RWPE2 (cell line): ENCODE measurements around the gene TEDC2.

Experiments
- ATAC-seq: fragments of 200-7000 bp; cut with Tn5 transposase; 3 replicates; pipeline ENCODE4 v1.9.1; 2021; ENCODE audit warnings: low read depth
- DNase-seq: peaks from one replicate; pipeline ENCODE4 v3.0.0-alpha.2; 2020; ENCODE audit warnings: low spot score
- H3K27ac ChIP-seq: fragments of 450-650 bp; 2 replicates; pipeline ENCODE4 v1.5.1; 2017; ENCODE audit warnings: mild to moderate bottlenecking; ENCODE audit not compliant: poor library complexity, severe bottlenecking
- H3K27me3 ChIP-seq: fragments of 250-450 bp; sonication (Bioruptor Pico); 2 replicates; pipeline ENCODE4 v1.5.1; 2021; ENCODE audit warnings: mild to moderate bottlenecking, moderate library complexity; ENCODE audit not compliant: insufficient read depth, poor library complexity, severe bottlenecking
- H3K36me3 ChIP-seq: fragments of 250-450 bp; sonication (Bioruptor Pico); 2 replicates; pipeline ENCODE4 v1.5.1; 2020; ENCODE audit warnings: low read depth, mild to moderate bottlenecking, moderate library complexity
- H3K4me1 ChIP-seq: fragments of 250-450 bp; sonication (Bioruptor Pico); 2 replicates; pipeline ENCODE4 v1.5.1; 2021; ENCODE audit warnings: mild to moderate bottlenecking, moderate library complexity; ENCODE audit not compliant: insufficient read depth, poor library complexity, severe bottlenecking
- H3K4me3 ChIP-seq: fragments of 250-450 bp; sonication (Bioruptor Pico); 2 replicates; pipeline ENCODE4 v1.5.1; 2021; ENCODE audit warnings: mild to moderate bottlenecking, moderate library complexity; ENCODE audit not compliant: severe bottlenecking
- H3K9me3 ChIP-seq: fragments of 250-450 bp; sonication (Bioruptor Pico); 2 replicates; pipeline ENCODE4 v1.5.1; 2021; ENCODE audit warnings: mild to moderate bottlenecking, moderate library complexity; ENCODE audit not compliant: severe bottlenecking
- TF ChIP-seq, protein P1 (sequence below): fragments of 450-650 bp; IDR thresholded peaks from one replicate; pipeline ENCODE4 v1.5.1; 2017; ENCODE audit warnings: mild to moderate bottlenecking, moderate library complexity; ENCODE audit not compliant: poor library complexity, severe bottlenecking

Gene TEDC2

DNA sequence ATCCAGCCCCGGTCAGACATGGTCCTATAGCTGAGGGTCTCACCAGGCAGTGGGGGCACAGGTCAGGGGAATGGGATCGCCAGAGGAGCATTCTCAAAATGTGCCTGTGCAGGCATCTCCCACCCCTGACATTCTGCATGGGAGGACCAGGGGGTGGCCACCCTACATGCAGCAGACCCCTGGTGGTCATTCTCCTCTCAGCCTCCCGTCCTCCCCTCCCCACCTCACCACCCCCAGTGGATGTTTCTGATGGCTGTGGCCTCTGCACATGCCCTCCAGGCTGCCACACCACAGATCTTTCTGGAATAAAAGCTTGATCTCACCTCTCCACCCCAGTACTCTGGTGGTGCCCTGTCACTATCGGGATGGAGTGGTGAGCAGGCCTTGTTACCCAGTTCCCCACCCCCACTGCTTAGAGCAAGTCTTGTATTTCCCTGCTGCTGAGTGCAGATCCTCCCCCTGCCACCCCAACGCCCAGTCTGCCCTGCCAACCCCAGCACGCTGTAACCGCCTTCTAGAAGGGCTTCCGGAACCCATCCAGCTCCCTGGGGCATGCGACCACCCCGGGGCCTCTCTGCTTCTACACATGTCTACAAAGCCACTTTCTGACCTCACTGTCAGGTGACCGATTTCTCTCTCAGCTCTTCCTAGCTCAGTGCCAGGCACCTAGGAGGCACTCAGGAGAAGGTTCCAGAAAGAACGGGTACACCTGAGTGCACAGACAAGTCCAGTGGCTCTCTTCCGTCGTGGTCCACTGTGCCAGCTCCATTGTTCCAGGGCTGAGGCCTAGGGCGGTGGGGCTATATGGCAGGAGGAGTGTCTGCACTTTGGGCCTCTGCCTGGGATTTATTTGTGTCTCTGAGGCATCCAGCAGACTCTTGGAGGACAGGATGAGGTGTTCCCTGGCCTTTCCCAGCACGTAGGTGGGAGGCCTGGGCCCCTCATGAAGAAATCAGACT lies 24.3 kb downstream of the TEDC2 start:
- DNase-seq (no peak), ATAC-seq (no peak)
- Histone ChIP-seq H3K4me3 (no peak overlapping the region), H3K27me3 (no peaks in the 10 kb centered on the region), H3K36me3 (no peaks in the 10 kb centered on the region), H3K9me3 (no peaks in the 10 kb centered on the region), H3K27ac (no peak overlapping the region), H3K4me1 (no peaks in the 10 kb centered on the region)
- TF ChIP-seq, protein P1, sequence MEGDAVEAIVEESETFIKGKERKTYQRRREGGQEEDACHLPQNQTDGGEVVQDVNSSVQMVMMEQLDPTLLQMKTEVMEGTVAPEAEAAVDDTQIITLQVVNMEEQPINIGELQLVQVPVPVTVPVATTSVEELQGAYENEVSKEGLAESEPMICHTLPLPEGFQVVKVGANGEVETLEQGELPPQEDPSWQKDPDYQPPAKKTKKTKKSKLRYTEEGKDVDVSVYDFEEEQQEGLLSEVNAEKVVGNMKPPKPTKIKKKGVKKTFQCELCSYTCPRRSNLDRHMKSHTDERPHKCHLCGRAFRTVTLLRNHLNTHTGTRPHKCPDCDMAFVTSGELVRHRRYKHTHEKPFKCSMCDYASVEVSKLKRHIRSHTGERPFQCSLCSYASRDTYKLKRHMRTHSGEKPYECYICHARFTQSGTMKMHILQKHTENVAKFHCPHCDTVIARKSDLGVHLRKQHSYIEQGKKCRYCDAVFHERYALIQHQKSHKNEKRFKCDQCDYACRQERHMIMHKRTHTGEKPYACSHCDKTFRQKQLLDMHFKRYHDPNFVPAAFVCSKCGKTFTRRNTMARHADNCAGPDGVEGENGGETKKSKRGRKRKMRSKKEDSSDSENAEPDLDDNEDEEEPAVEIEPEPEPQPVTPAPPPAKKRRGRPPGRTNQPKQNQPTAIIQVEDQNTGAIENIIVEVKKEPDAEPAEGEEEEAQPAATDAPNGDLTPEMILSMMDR: no peak

GRCh38 chr16:2484898-2485508 lies 25.1 kb downstream of the TEDC2 start:
- H3K4me1 ChIP-seq: no peaks in the 10 kb centered on the region
- DNase-seq (no peak), ATAC-seq (no peak)
- no peaks in the 10 kb centered on the region for H3K27me3 ChIP-seq
- H3K4me3 ChIP-seq: no peak overlapping the region
- H3K27ac ChIP-seq: no peak overlapping the region
- TF ChIP-seq, protein P1: no peak
- H3K9me3 ChIP-seq: no peaks in the 10 kb centered on the region
- H3K36me3 ChIP-seq: no peaks in the 10 kb centered on the region

DNA sequence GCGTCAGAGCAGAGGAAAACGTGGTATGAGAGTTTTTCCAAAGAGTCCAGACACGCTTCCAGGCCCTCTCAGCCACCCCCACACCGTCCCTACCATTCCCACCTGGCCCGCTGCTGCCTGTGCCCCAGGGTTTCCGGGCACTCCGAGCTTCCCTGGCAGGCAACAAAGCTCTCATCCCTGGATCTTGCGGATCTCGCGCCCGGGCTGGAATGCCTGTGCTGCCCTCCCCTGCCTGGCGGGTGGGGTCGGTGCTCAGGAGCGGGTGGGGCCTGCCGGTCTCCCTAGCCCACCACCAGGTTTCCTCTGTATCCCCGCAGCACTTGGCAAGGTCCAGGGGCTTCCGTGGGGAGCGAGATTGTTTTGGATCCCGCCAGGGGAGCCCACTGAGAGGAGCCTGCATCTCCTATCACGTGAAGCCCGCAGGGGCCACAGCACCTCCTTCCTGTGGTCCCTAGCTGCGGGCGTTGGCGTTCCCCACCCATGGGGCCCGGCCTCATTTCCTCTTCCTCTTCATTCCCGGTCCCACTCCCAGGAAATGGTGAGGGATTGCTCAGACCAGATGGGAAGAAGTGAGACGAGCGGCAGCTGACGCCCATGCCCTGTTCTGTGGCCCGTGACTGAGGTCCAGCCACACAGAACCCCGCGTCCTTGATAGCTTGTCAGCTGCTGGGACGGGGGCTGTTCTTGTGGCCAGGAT lies 26.1 kb downstream of the TEDC2 start:
- ATAC-seq (no peak), DNase-seq (no peak)
- TF ChIP-seq, protein P1: no peak
- H3K4me3 ChIP-seq: no peak overlapping the region
- no peaks in the 10 kb centered on the region for H3K4me1 ChIP-seq
- no peaks in the 10 kb centered on the region for H3K36me3 ChIP-seq
- H3K27ac ChIP-seq: no peak overlapping the region
- H3K27me3 ChIP-seq: no peaks in the 10 kb centered on the region
- H3K9me3 ChIP-seq: no peaks in the 10 kb centered on the region

GRCh38 chr16:2486645-2487516 lies 27.0 kb downstream of the TEDC2 start:
- H3K9me3 ChIP-seq: no peaks in the 10 kb centered on the region
- TF ChIP-seq, protein P1: no peak
- H3K27ac ChIP-seq: no peak overlapping the region
- H3K27me3 ChIP-seq: no peaks in the 10 kb centered on the region
- no peak overlapping the region for H3K4me3 ChIP-seq
- no peak for DNase-seq
- no peaks in the 10 kb centered on the region for H3K4me1 ChIP-seq
- no peak for ATAC-seq
- no peaks in the 10 kb centered on the region for H3K36me3 ChIP-seq
